Osteoblast (primary cell): Measurements from ENCODE around the gene SHISA4. TPM values are rescaled to one million over a fixed set of nuclear protein-coding genes. Genes with fewer than 3 reads are reported as not detected.
"Not testable (repeated sequence)": the region's sequence is repeated elsewhere in the genome, so short reads cannot be mapped to it uniquely, and the experiment has no call there.

ENCODE experiments used
- DNase-seq: peaks from one replicate; pipeline ENCODE4 v3.0.0; 2011; ENCODE audit warnings: low spot score, mixed read lengths; ENCODE audit not compliant: insufficient read length; ENCODE audit errors: missing footprints
- H2AFZ ChIP-seq: 2 replicates; pipeline ENCODE4 v1.6.0; 2011; ENCODE audit warnings: mild to moderate bottlenecking, low read length
- H3K27ac ChIP-seq: 2 replicates; pipeline ENCODE4 v1.5.1; 2011; ENCODE audit warnings: mild to moderate bottlenecking, low read depth, low read length, moderate library complexity
- H3K27me3 ChIP-seq: 2 replicates; pipeline ENCODE4 v1.6.0; 2012; ENCODE audit warnings: mild to moderate bottlenecking, control low read depth, inconsistent platforms, low read length, moderate library complexity; ENCODE audit not compliant: insufficient read depth
- H3K36me3 ChIP-seq: 2 replicates; pipeline ENCODE4 v1.5.1; 2011; ENCODE audit warnings: mild to moderate bottlenecking, low read length, control low read depth, moderate library complexity; ENCODE audit not compliant: insufficient read depth
- H3K4me1 ChIP-seq: 2 replicates; pipeline ENCODE4 v1.5.1; 2011; ENCODE audit warnings: mild to moderate bottlenecking, low read length, control low read depth, moderate library complexity; ENCODE audit not compliant: insufficient read depth
- H3K4me2 ChIP-seq: 2 replicates; pipeline ENCODE4 v1.6.0; 2011; ENCODE audit warnings: mild to moderate bottlenecking, low read length; ENCODE audit not compliant: insufficient read depth
- H3K4me3 ChIP-seq: fragments of 200-600 bp; sonication (generic); 3 replicates; pipeline ENCODE4 v1.5.1; 2012; ENCODE audit warnings: mild to moderate bottlenecking, low read length, inconsistent platforms; ENCODE audit not compliant: insufficient read depth
- H3K79me2 ChIP-seq: 2 replicates; pipeline ENCODE4 v1.6.0; 2012; ENCODE audit warnings: mild to moderate bottlenecking, low read length, control low read depth, inconsistent platforms; ENCODE audit not compliant: insufficient read depth
- H3K9me3 ChIP-seq: 2 replicates; pipeline ENCODE4 v1.5.1; 2011; ENCODE audit warnings: low read depth, low read length, control low read depth
- H4K20me1 ChIP-seq: 2 replicates; pipeline ENCODE4 v1.6.0; 2012; ENCODE audit warnings: mild to moderate bottlenecking, low read length, control low read depth; ENCODE audit not compliant: insufficient read depth
- total RNA-seq: library from RNA; depleted of rRNA; stranded (reverse); fragments of >200 nt; gene quantifications from 2 replicates; pipeline ENCODE4 v1.2.3, GENCODE V29; 2012
- TF ChIP-seq, protein P1 (sequence below): IDR thresholded peaks from 2 replicates; pipeline ENCODE4 v1.5.1; 2011; ENCODE audit warnings: mild to moderate bottlenecking, low read depth, low read length, moderate library complexity; ENCODE audit errors: extremely low read depth

SHISA4 gene
- total RNA-seq, 1 donor = 25.3 TPM

DNA sequence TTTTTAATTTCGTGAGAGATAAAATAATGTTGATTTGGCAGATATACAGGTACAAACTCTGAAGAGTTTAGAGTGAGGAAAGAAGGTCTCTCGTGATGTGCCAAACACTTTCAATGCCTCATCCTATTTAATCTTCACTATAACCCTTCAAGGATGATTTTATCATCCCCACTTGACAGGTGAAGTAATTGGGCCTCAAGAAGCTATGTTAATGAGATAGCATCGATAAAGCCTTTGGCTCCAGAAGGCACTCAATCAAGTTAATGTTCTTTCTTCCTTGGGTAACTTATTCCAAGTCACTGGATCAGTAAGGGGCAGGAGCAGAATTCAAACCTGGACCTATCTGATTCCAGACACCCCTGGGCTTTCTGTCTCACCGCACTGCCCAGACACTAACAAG lies 50.5 kb downstream of the SHISA4 start:
- TF ChIP-seq, protein P1, sequence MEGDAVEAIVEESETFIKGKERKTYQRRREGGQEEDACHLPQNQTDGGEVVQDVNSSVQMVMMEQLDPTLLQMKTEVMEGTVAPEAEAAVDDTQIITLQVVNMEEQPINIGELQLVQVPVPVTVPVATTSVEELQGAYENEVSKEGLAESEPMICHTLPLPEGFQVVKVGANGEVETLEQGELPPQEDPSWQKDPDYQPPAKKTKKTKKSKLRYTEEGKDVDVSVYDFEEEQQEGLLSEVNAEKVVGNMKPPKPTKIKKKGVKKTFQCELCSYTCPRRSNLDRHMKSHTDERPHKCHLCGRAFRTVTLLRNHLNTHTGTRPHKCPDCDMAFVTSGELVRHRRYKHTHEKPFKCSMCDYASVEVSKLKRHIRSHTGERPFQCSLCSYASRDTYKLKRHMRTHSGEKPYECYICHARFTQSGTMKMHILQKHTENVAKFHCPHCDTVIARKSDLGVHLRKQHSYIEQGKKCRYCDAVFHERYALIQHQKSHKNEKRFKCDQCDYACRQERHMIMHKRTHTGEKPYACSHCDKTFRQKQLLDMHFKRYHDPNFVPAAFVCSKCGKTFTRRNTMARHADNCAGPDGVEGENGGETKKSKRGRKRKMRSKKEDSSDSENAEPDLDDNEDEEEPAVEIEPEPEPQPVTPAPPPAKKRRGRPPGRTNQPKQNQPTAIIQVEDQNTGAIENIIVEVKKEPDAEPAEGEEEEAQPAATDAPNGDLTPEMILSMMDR = no peak
- DNase-seq = no peak
- H3K36me3 ChIP-seq = no peaks in the 10 kb centered on the region
- no peaks in the 10 kb centered on the region for H3K9me3 ChIP-seq
- no peak overlapping the region for H3K4me2 ChIP-seq
- no peak overlapping the region for H3K27ac ChIP-seq
- H3K27me3 ChIP-seq = no peaks in the 10 kb centered on the region
- peaks cover 26% of the 10 kb centered on the region for H3K4me1 ChIP-seq
- H3K4me3 ChIP-seq = no peak overlapping the region
- H3K79me2 ChIP-seq = peaks cover 24% of the 10 kb centered on the region
- H4K20me1 ChIP-seq = peaks cover 18% of the 10 kb centered on the region
- H2AFZ ChIP-seq = no peak overlapping the region

DNA sequence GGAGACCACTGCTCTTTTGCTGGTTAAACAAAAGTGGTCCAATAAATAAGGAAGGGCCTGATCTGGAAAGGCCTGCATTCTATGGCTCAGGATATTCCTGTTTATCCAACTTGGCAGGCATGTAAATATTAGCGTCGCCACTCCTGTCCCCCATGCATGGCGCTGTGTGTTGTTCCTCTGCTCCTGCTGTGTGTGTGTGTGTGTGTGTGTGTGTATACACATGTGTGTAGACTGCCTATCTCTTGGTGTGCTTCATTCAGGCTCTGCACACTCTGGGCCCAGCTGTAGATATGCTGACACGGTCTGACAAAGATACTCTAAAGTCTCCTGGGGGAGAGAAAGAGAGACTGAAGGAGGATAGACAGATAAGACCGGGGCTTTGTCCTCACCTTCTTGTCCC lies 50.9 kb downstream of the SHISA4 start:
- Histone ChIP-seq H3K9me3 (no peaks in the 10 kb centered on the region), H3K36me3 (no peaks in the 10 kb centered on the region), H3K79me2 (peaks cover 24% of the 10 kb centered on the region), H4K20me1 (peaks cover 15% of the 10 kb centered on the region), H3K27me3 (no peaks in the 10 kb centered on the region), H3K4me3 (no peak overlapping the region), H3K27ac (no peak overlapping the region), H3K4me2 (no peak overlapping the region), H2AFZ (no peak overlapping the region), H3K4me1 (peaks cover 26% of the 10 kb centered on the region)
- TF ChIP-seq, protein P1 = no peak
- DNase-seq = no peak

DNA sequence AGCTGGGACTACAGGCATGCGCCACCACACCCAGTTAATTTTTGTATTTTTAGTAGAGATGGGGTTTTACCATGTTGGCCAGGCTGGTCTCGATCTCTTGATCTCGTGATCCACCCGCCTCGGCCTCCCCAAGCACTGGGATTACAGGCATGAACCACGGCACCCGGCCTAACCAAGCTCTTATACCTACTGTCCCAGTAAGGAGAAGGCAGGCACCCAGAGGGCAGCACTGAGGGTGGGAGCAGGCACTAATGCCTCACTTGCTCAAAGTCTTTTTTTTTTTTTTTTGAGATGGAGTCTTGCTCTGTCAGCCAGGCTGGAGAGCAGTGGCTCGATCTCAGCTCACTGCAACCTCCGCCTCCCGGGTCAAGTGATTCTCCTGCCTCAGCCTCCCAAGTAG lies 51.6 kb downstream of the SHISA4 start:
- not testable (repeated sequence) for H3K9me3 ChIP-seq, H3K4me2 ChIP-seq, H3K27ac ChIP-seq, H2AFZ ChIP-seq, H3K4me3 ChIP-seq, H3K27me3 ChIP-seq, DNase-seq, H3K36me3 ChIP-seq
- Histone ChIP-seq H3K79me2 (peaks cover 29% of the 10 kb centered on the region), H3K4me1 (peaks cover 31% of the 10 kb centered on the region), H4K20me1 (peaks cover 20% of the 10 kb centered on the region)

DNA sequence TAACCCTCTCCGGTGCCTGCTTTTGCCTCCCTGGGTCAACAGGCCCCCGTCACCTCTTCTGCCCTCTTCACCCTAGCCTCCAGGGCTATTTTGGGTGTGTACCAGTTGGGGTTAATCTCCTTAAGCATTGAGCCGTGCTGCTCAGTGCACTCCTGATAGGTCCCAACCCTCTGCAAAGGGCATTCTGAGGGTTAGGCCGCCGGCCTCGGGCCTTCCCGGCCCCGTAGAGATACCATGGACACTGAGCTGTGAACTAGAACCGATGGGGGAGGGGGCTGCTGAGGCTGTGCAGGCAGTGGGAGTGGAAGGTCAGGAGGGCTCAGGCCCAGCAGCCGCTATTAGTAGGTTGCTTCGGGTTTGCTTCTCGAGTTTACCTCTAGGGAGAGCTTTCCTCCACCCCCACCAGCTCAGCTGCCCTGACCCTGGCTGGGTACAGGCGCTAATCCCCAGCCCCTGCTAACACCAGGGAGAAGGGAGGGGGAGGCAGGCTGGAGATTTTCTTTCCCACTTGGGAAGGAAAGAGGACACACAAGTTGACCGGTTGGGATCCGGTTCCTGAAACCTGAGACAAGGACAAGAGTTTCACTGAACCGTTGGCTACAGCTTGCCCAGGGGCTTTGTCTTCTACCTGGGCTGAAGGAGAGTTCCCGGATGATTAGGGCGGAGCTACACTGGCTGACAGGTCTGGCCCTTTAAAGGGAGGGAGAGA lies 52.9 kb downstream of the SHISA4 start:
- peaks cover 35% of the 10 kb centered on the region for H3K79me2 ChIP-seq
- peaks cover 38% of the 10 kb centered on the region for H3K4me1 ChIP-seq
- H3K27ac ChIP-seq = no peak overlapping the region
- peak; percentile 46 for DNase-seq
- H3K4me2 ChIP-seq = no peak overlapping the region
- peak overlapping the region; percentile 8 for H3K4me3 ChIP-seq
- H3K27me3 ChIP-seq = no peaks in the 10 kb centered on the region
- H4K20me1 ChIP-seq = peaks cover 20% of the 10 kb centered on the region
- TF ChIP-seq, protein P1 = no peak
- no peaks in the 10 kb centered on the region for H3K9me3 ChIP-seq
- H3K36me3 ChIP-seq = no peaks in the 10 kb centered on the region
- H2AFZ ChIP-seq = peak overlapping the region; percentile 27
